HL-60/S4 treated with phorbol 12-myristate 13-acetate at 8.2 ng/mL for 4 days and 3 days (cell line): Measurements from ENCODE around the gene VAMP5.
"Not testable (repeated sequence)": the region's sequence is repeated elsewhere in the genome, so short reads cannot be mapped to it uniquely, and the experiment has no call there.

Experiments
- in situ Hi-C: fragments of 300-500 bp; cut with MboI; formaldehyde crosslinking; loops from 2 replicates; pipeline ENCODE4 v1.15.0; 2022; ENCODE audit warnings: low sequenced_read_pairs

VAMP5 gene

GRCh38 chr2:85584354-85584856 is at the start of gene VAMP5:
Gene VAMP5, plus strand, starts transcription at chr2:85584431. Its CDS starts 60 bp downstream, at chr2:85584491.
- in situ Hi-C loops = no loop called here

GRCh38 chr2:85534881-85535280 is 49.4 kb upstream of the VAMP5 start:
- in situ Hi-C loops = no loop called here

- in situ Hi-C loops = no loop called here
Measured at GRCh38 chr2:85536479-85536878, 47.8 kb upstream of the VAMP5 start.

GRCh38 chr2:85537600-85538506 is 46.4 kb upstream of the VAMP5 start:
- in situ Hi-C loops = no loop called here

GRCh38 chr2:85538507-85539360 is 45.5 kb upstream of the VAMP5 start, which contains the start of gene MAT2A:
Gene MAT2A, plus strand, starts transcription at chr2:85539168. Its CDS starts 120 bp downstream, at chr2:85539288.
- in situ Hi-C loops = no loop called here

- in situ Hi-C loops = no loop called here
Measured at GRCh38 chr2:85539361-85540132, 44.7 kb upstream of the VAMP5 start.

- in situ Hi-C loops = no loop called here
Measured at GRCh38 chr2:85540133-85540648, 44.0 kb upstream of the VAMP5 start.

- in situ Hi-C loops = no loop called here
Measured at GRCh38 chr2:85541262-85541661, 43.0 kb upstream of the VAMP5 start.

- in situ Hi-C loops = no loop called here
Measured at GRCh38 chr2:85541753-85542457, 42.3 kb upstream of the VAMP5 start.

GRCh38 chr2:85542777-85543176 is 41.5 kb upstream of the VAMP5 start:
- in situ Hi-C loops = no loop called here

- in situ Hi-C loops = not testable (repeated sequence)
Measured at GRCh38 chr2:85544254-85544691, 40.0 kb upstream of the VAMP5 start.

- in situ Hi-C loops = not testable (repeated sequence)
Measured at GRCh38 chr2:85544915-85545779, 39.1 kb upstream of the VAMP5 start.

GRCh38 chr2:85545780-85546240 is 38.4 kb upstream of the VAMP5 start:
- in situ Hi-C loops = no loop called here

- in situ Hi-C loops = no loop called here
Measured at GRCh38 chr2:85547089-85547858, 37.0 kb upstream of the VAMP5 start.

- in situ Hi-C loops = no loop called here
Measured at GRCh38 chr2:85547859-85548607, 36.2 kb upstream of the VAMP5 start.

- in situ Hi-C loops = no loop called here
Measured at GRCh38 chr2:85548608-85548900, 35.7 kb upstream of the VAMP5 start.

- in situ Hi-C loops = no loop called here
Measured at GRCh38 chr2:85549095-85549494, 35.1 kb upstream of the VAMP5 start.
